Measurements from ENCODE around the gene PPP2R5E. TPM values are rescaled to one million over a fixed set of nuclear protein-coding genes. Genes with fewer than 3 reads are reported as not detected.

PPP2R5E gene
- total and polyA plus RNA-seq, 2 experiments from 2014 or later = 21.8 to 31.8 TPM

GRCh38 chr14:63426838-63427352, 116.3 kb downstream of the PPP2R5E start:
- DNase-seq = no peak
- in situ Hi-C loops (cut with MboI) = no loop called here

GRCh38 chr14:63423889-63424288, 119.3 kb downstream of the PPP2R5E start:
- no peak overlapping the region for H3K9ac ChIP-seq
- H3K79me2 ChIP-seq (ENCODE audit: insufficient read depth) = peaks cover 72% of the 10 kb centered on the region
- H2AFZ ChIP-seq = no peak overlapping the region
- H3K4me2 ChIP-seq (ENCODE audit: unreplicated experiment) = no peak overlapping the region
- no peaks in the 10 kb centered on the region for H3K36me3 ChIP-seq (ENCODE audit: low read depth)
- H3K4me3 ChIP-seq = no peak overlapping the region
- in situ Hi-C loops (cut with MboI) = no loop called here
- no peaks in the 10 kb centered on the region for H3F3A ChIP-seq (ENCODE audit: insufficient read depth)
- H3K4me1 ChIP-seq (ENCODE audit: insufficient read depth) = no peaks in the 10 kb centered on the region
- no peak overlapping the region for H3K27ac ChIP-seq
- 98 to 99% methylated on average over 4 of the region's 4 CpGs for WGBS, 2 experiments (ENCODE audit: low coverage in 1 of 2, low lambda C conversion rate in 2 of 2, missing lambda C conversion rate in 2 of 2)
- no peak for DNase-seq
- H3K27me3 ChIP-seq (replicated peaks; ENCODE audit: insufficient read depth) = no peaks in the 10 kb centered on the region
- no peaks in the 10 kb centered on the region for H4K20me1 ChIP-seq (ENCODE audit: insufficient read depth)
- no peaks in the 10 kb centered on the region for H3K9me3 ChIP-seq (ENCODE audit: low read depth)
- no peaks in the 10 kb centered on the region for H3K9me2 ChIP-seq (ENCODE audit: insufficient read depth)
- TF ChIP-seq EZH2phosphoT487 (IDR thresholded peaks at IDR 0.05; ENCODE audit: insufficient read depth, low read depth) (no peak), EZH2 (IDR thresholded peaks at IDR 0.05; ENCODE audit: insufficient read depth, poor library complexity, severe bottlenecking) (no peak)

More at GRCh38 chr14:63426838-63427352, 116.3 kb downstream of the PPP2R5E start:
- Histone ChIP-seq H3F3A (ENCODE audit: insufficient read depth) (no peaks in the 10 kb centered on the region), H2AFZ (no peak overlapping the region), H3K79me2 (ENCODE audit: insufficient read depth) (peaks cover 90% of the 10 kb centered on the region), H3K27me3 (replicated peaks; ENCODE audit: insufficient read depth) (no peaks in the 10 kb centered on the region), H3K4me2 (ENCODE audit: unreplicated experiment) (no peak overlapping the region), H3K4me1 (ENCODE audit: insufficient read depth) (no peaks in the 10 kb centered on the region), H3K27ac (no peak overlapping the region), H3K4me3 (no peak overlapping the region), H3K36me3 (ENCODE audit: low read depth) (no peaks in the 10 kb centered on the region), H3K9ac (no peak overlapping the region), H3K9me3 (ENCODE audit: low read depth) (no peaks in the 10 kb centered on the region), H4K20me1 (ENCODE audit: insufficient read depth) (no peaks in the 10 kb centered on the region), H3K9me2 (ENCODE audit: insufficient read depth) (no peaks in the 10 kb centered on the region)
- 95 to 96% methylated on average over 6 of the region's 6 CpGs for WGBS, 2 experiments (ENCODE audit: low coverage in 1 of 2, low lambda C conversion rate in 2 of 2, missing lambda C conversion rate in 2 of 2)
- TF ChIP-seq EZH2phosphoT487 (IDR thresholded peaks at IDR 0.05; ENCODE audit: insufficient read depth, low read depth) (no peak), EZH2 (IDR thresholded peaks at IDR 0.05; ENCODE audit: insufficient read depth, poor library complexity, severe bottlenecking) (no peak)

- DNase-seq = no peak
- Histone ChIP-seq H3K27me3 (replicated peaks; ENCODE audit: insufficient read depth) (no peaks in the 10 kb centered on the region), H3F3A (ENCODE audit: insufficient read depth) (no peaks in the 10 kb centered on the region), H3K4me1 (ENCODE audit: insufficient read depth) (no peaks in the 10 kb centered on the region), H3K4me2 (ENCODE audit: unreplicated experiment) (no peak overlapping the region), H3K9me3 (ENCODE audit: low read depth) (no peaks in the 10 kb centered on the region), H3K36me3 (ENCODE audit: low read depth) (no peaks in the 10 kb centered on the region), H3K9ac (no peak overlapping the region), H3K27ac (no peak overlapping the region), H2AFZ (no peak overlapping the region), H3K4me3 (no peak overlapping the region), H3K9me2 (ENCODE audit: insufficient read depth) (no peaks in the 10 kb centered on the region), H3K79me2 (ENCODE audit: insufficient read depth) (peaks cover 67% of the 10 kb centered on the region), H4K20me1 (ENCODE audit: insufficient read depth) (no peaks in the 10 kb centered on the region)
- no peak for TF ChIP-seq EZH2 (IDR thresholded peaks at IDR 0.05; ENCODE audit: insufficient read depth, poor library complexity, severe bottlenecking)
- TF ChIP-seq EZH2phosphoT487 (IDR thresholded peaks at IDR 0.05; ENCODE audit: insufficient read depth, low read depth) = no peak
- in situ Hi-C loops (cut with MboI) = no loop called here
- WGBS, 2 experiments (ENCODE audit: low coverage in 1 of 2, low lambda C conversion rate in 2 of 2, missing lambda C conversion rate in 2 of 2) = 96 to 100% methylated on average over 2 of the region's 2 CpGs
These were observed 119.8 kb downstream of the PPP2R5E start for GRCh38 chr14:63423381-63423780.

- H3K4me1 ChIP-seq (ENCODE audit: insufficient read depth) = no peaks in the 10 kb centered on the region
- no peaks in the 10 kb centered on the region for H3K36me3 ChIP-seq (ENCODE audit: low read depth)
- WGBS, 2 experiments (ENCODE audit: low coverage in 1 of 2, low lambda C conversion rate in 2 of 2, missing lambda C conversion rate in 2 of 2) = 42 to 45% methylated on average over 3 of the region's 3 CpGs
- no peak overlapping the region for H3K9ac ChIP-seq
- H3K79me2 ChIP-seq (ENCODE audit: insufficient read depth) = peaks cover 67% of the 10 kb centered on the region
- in situ Hi-C loops (cut with MboI) = no loop called here
- TF ChIP-seq EZH2 (IDR thresholded peaks at IDR 0.05; ENCODE audit: insufficient read depth, poor library complexity, severe bottlenecking) (no peak), EZH2phosphoT487 (IDR thresholded peaks at IDR 0.05; ENCODE audit: insufficient read depth, low read depth) (no peak)
- H3K4me3 ChIP-seq = no peak overlapping the region
- no peaks in the 10 kb centered on the region for H3K9me3 ChIP-seq (ENCODE audit: low read depth)
- no peak for DNase-seq
- no peaks in the 10 kb centered on the region for H3K9me2 ChIP-seq (ENCODE audit: insufficient read depth)
- no peak overlapping the region for H3K4me2 ChIP-seq (ENCODE audit: unreplicated experiment)
- no peak overlapping the region for H3K27ac ChIP-seq
- H3K27me3 ChIP-seq (replicated peaks; ENCODE audit: insufficient read depth) = no peaks in the 10 kb centered on the region
- H3F3A ChIP-seq (ENCODE audit: insufficient read depth) = no peaks in the 10 kb centered on the region
- no peak overlapping the region for H2AFZ ChIP-seq
- no peaks in the 10 kb centered on the region for H4K20me1 ChIP-seq (ENCODE audit: insufficient read depth)
These were observed 121.3 kb downstream of the PPP2R5E start for GRCh38 chr14:63421919-63422318.

- Histone ChIP-seq H3K27ac (no peak overlapping the region), H3K79me2 (ENCODE audit: insufficient read depth) (peaks cover 64% of the 10 kb centered on the region), H3K9ac (no peak overlapping the region), H3K36me3 (ENCODE audit: low read depth) (no peaks in the 10 kb centered on the region), H3K27me3 (replicated peaks; ENCODE audit: insufficient read depth) (no peaks in the 10 kb centered on the region), H3K4me2 (ENCODE audit: unreplicated experiment) (no peak overlapping the region), H3K9me2 (ENCODE audit: insufficient read depth) (no peaks in the 10 kb centered on the region), H3K9me3 (ENCODE audit: low read depth) (no peaks in the 10 kb centered on the region), H2AFZ (no peak overlapping the region), H3K4me3 (no peak overlapping the region), H3K4me1 (ENCODE audit: insufficient read depth) (no peaks in the 10 kb centered on the region), H4K20me1 (ENCODE audit: insufficient read depth) (no peaks in the 10 kb centered on the region), H3F3A (ENCODE audit: insufficient read depth) (no peaks in the 10 kb centered on the region)
- TF ChIP-seq EZH2 (IDR thresholded peaks at IDR 0.05; ENCODE audit: insufficient read depth, poor library complexity, severe bottlenecking) (no peak), EZH2phosphoT487 (IDR thresholded peaks at IDR 0.05; ENCODE audit: insufficient read depth, low read depth) (no peak)
- no peak for DNase-seq
- in situ Hi-C loops (cut with MboI) = no loop called here
- WGBS, 2 experiments (ENCODE audit: low coverage in 1 of 2, low lambda C conversion rate in 2 of 2, missing lambda C conversion rate in 2 of 2) = 29 to 49% methylated on average over 2 of the region's 2 CpGs
These were observed 122.0 kb downstream of the PPP2R5E start for GRCh38 chr14:63421226-63421625.

Measured in GM23248 (cell line).